Testis (tissue), 2 donors: ENCODE measurements around the gene RALGAPA1.
"Not testable (repeated sequence)": the region's sequence is repeated elsewhere in the genome, so short reads cannot be mapped to it uniquely, and the experiment has no call there.

Experiments used
- CTCF ChIP-seq, 3 experiments: fragments of 450-650 bp in 2 of 3; fragments of 200-600 bp in 1 of 3; sonication (generic) in 1 of 3; IDR thresholded peaks; one replicate each; pipeline ENCODE4 v1.5.1; 2016 to 2019; ENCODE audit warnings: antibody characterized with exemption in 3 of 3, mild to moderate bottlenecking in 2 of 3, moderate library complexity in 1 of 3
- POLR2A ChIP-seq: fragments of 450-650 bp; IDR thresholded peaks from one replicate; pipeline ENCODE4 v1.6.1; 2017; ENCODE audit warnings: antibody characterized with exemption, mild to moderate bottlenecking, moderate library complexity

DNA sequence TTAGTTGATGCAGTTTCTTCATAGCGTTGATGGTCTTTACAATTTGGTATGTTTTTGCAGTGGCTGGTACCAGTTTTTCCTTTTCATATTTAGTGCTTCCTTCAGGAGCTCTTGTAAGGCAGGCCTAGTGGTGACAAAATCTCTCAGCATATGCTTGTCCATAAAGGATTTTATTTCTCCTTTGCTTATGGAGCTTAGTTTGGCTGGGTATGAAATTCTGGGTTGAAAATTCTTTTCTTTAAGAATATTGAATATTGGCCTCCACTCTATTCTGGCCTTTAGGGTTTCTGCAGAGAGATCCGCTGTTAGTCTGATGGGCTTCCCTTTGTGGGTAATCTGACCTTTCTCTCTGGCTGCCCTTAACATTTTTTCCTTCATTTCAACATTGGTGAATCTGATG, 33.1 kb upstream of the RALGAPA1 start:
- not testable (repeated sequence) for TF ChIP-seq CTCF (IDR thresholded peaks at IDR 0.05); POLR2A
